ENCODE data around the gene DOCK2. TPM values are rescaled to one million over a fixed set of nuclear protein-coding genes. Genes with fewer than 3 reads are reported as not detected.
"Not testable (repeated sequence)": the region's sequence is repeated elsewhere in the genome, so short reads cannot be mapped to it uniquely, and the experiment has no call there.

DOCK2 gene
- total RNA-seq, 1 donor from 2014 or later = 11.5 TPM

- no peak for DNase-seq
These were observed 84.7 kb downstream of the DOCK2 start for GRCh38 chr5:169721771-169722170.

GRCh38 chr5:169723103-169723831 lies 86.2 kb downstream of the DOCK2 start:
- DNase-seq = no peak

- no peak for DNase-seq
These were observed 87.4 kb downstream of the DOCK2 start for GRCh38 chr5:169724303-169725087.

- not testable (repeated sequence) for DNase-seq
These were observed 88.6 kb downstream of the DOCK2 start for GRCh38 chr5:169725665-169726064.

GRCh38 chr5:169728418-169728817 lies 91.3 kb downstream of the DOCK2 start:
- no peak for DNase-seq

GRCh38 chr5:169731221-169731620 lies 94.1 kb downstream of the DOCK2 start:
- DNase-seq = no peak

GRCh38 chr5:169732841-169733240 lies 95.8 kb downstream of the DOCK2 start:
- DNase-seq = no peak

GRCh38 chr5:169735913-169736312 lies 98.8 kb downstream of the DOCK2 start:
- DNase-seq = no peak

- DNase-seq = no peak
These were observed 99.6 kb downstream of the DOCK2 start for GRCh38 chr5:169736653-169737052.

- no peak for DNase-seq
These were observed 103.4 kb downstream of the DOCK2 start for GRCh38 chr5:169740435-169740834.

GRCh38 chr5:169742771-169743296 lies 105.8 kb downstream of the DOCK2 start:
- DNase-seq = peak; percentile 44

- no peak for DNase-seq
These were observed 107.3 kb downstream of the DOCK2 start for GRCh38 chr5:169744336-169744735.

GRCh38 chr5:169745441-169746146 lies 108.5 kb downstream of the DOCK2 start:
- no peak for DNase-seq

- no peak for DNase-seq
These were observed 109.1 kb downstream of the DOCK2 start for GRCh38 chr5:169746147-169746694.

- no peak for DNase-seq
These were observed 111.1 kb downstream of the DOCK2 start for GRCh38 chr5:169748174-169748573.

- DNase-seq = no peak
These were observed 112.2 kb downstream of the DOCK2 start for GRCh38 chr5:169749295-169749694.

GRCh38 chr5:169751490-169751889 lies 114.4 kb downstream of the DOCK2 start:
- no peak for DNase-seq

- DNase-seq = not testable (repeated sequence)
These were observed 115.5 kb downstream of the DOCK2 start for GRCh38 chr5:169752566-169752965.

- no peak for DNase-seq
These were observed 116.7 kb downstream of the DOCK2 start for GRCh38 chr5:169753795-169754194.

- DNase-seq = no peak
These were observed 117.7 kb downstream of the DOCK2 start for GRCh38 chr5:169754737-169755136.

- DNase-seq = no peak
These were observed 119.1 kb downstream of the DOCK2 start for GRCh38 chr5:169756071-169756765.

GRCh38 chr5:169757016-169757415 lies 119.9 kb downstream of the DOCK2 start:
- DNase-seq = no peak
